ENCODE results near the gene PDCD11. TPM values are rescaled to one million over a fixed set of nuclear protein-coding genes. Genes with fewer than 3 reads are reported as not detected.
"Not testable (repeated sequence)": the region's sequence is repeated elsewhere in the genome, so short reads cannot be mapped to it uniquely, and the experiment has no call there.

Gene PDCD11
- total RNA-seq, 1 donor from 2014 or later = 11.2 TPM

- H3K4me1 ChIP-seq = peaks cover 7% of the 10 kb centered on the region
- H3K27me3 ChIP-seq (ENCODE audit: low read depth) = peaks cover 17% of the 10 kb centered on the region
- intact Hi-C loops (cut with micrococcal nuclease) = no loop called here
- no peak for TF ChIP-seq CTCF (IDR thresholded peaks at IDR 0.05; ENCODE audit: borderline replicate concordance)
- H3K36me3 ChIP-seq = no peaks in the 10 kb centered on the region
- H3K9me3 ChIP-seq (replicated peaks) = no peaks in the 10 kb centered on the region
- no peak overlapping the region for H3K4me3 ChIP-seq
- DNase-seq = no peak
- no peak overlapping the region for H3K27ac ChIP-seq (replicated peaks)
These were observed 82.2 kb downstream of the PDCD11 start for GRCh38 chr10:103478671-103479070.

GRCh38 chr10:103479135-103479534 lies 82.7 kb downstream of the PDCD11 start, which contains the start of gene CALHM3:
TSS of gene CALHM3 (minus strand) at chr10:103479240. CDS start at chr10:103479032, 208 bp downstream.
- H3K36me3 ChIP-seq = no peaks in the 10 kb centered on the region
- no peak within 1 kb of the TSS for H3K27ac ChIP-seq (replicated peaks)
- H3K27me3 ChIP-seq (ENCODE audit: low read depth) = peaks cover 17% of the 10 kb centered on the region
- H3K4me1 ChIP-seq = peaks cover 7% of the 10 kb centered on the region
- intact Hi-C loops (cut with micrococcal nuclease) = no loop called here
- no peak for DNase-seq
- TF ChIP-seq CTCF (IDR thresholded peaks at IDR 0.05; ENCODE audit: borderline replicate concordance) = no peak
- H3K9me3 ChIP-seq (replicated peaks) = no peaks in the 10 kb centered on the region
- H3K4me3 ChIP-seq = no peak within 1 kb of the TSS

- DNase-seq = no peak
- Histone ChIP-seq H3K27ac (replicated peaks) (no peak overlapping the region), H3K27me3 (ENCODE audit: low read depth) (peaks cover 17% of the 10 kb centered on the region), H3K4me1 (peaks cover 7% of the 10 kb centered on the region), H3K4me3 (no peak overlapping the region), H3K36me3 (no peaks in the 10 kb centered on the region), H3K9me3 (replicated peaks) (no peaks in the 10 kb centered on the region)
- intact Hi-C loops (cut with micrococcal nuclease) = no loop called here
- no peak for TF ChIP-seq CTCF (IDR thresholded peaks at IDR 0.05; ENCODE audit: borderline replicate concordance)
These were observed 84.1 kb downstream of the PDCD11 start for GRCh38 chr10:103480521-103480920.

GRCh38 chr10:103481974-103482531 lies 85.6 kb downstream of the PDCD11 start:
- peaks cover 7% of the 10 kb centered on the region for H3K27me3 ChIP-seq (ENCODE audit: low read depth)
- peaks cover 7% of the 10 kb centered on the region for H3K4me1 ChIP-seq
- H3K4me3 ChIP-seq = no peak overlapping the region
- no peak for DNase-seq
- peak; percentile 78 for TF ChIP-seq CTCF (IDR thresholded peaks at IDR 0.05; ENCODE audit: borderline replicate concordance)
- H3K36me3 ChIP-seq = no peaks in the 10 kb centered on the region
- H3K9me3 ChIP-seq (replicated peaks) = no peaks in the 10 kb centered on the region
- H3K27ac ChIP-seq (replicated peaks) = no peak overlapping the region
- intact Hi-C loops (cut with micrococcal nuclease) = no loop called here

GRCh38 chr10:103486635-103487409 lies 90.4 kb downstream of the PDCD11 start:
- H3K36me3 ChIP-seq; H3K4me3 ChIP-seq; H3K27me3 ChIP-seq (ENCODE audit: low read depth); DNase-seq; H3K9me3 ChIP-seq (replicated peaks); H3K4me1 ChIP-seq; intact Hi-C loops (cut with micrococcal nuclease); H3K27ac ChIP-seq (replicated peaks): not testable (repeated sequence)

GRCh38 chr10:103487410-103487708 lies 90.9 kb downstream of the PDCD11 start:
- no peak for TF ChIP-seq CTCF (IDR thresholded peaks at IDR 0.05; ENCODE audit: borderline replicate concordance)

More at GRCh38 chr10:103487410-103487708, 90.9 kb downstream of the PDCD11 start:
- no peak overlapping the region for H3K4me3 ChIP-seq
- DNase-seq = no peak
- H3K27me3 ChIP-seq (ENCODE audit: low read depth) = no peaks in the 10 kb centered on the region
- H3K4me1 ChIP-seq = peaks cover 6% of the 10 kb centered on the region
- H3K9me3 ChIP-seq (replicated peaks) = no peaks in the 10 kb centered on the region
- intact Hi-C loops (cut with micrococcal nuclease) = no loop called here
- H3K27ac ChIP-seq (replicated peaks) = no peak overlapping the region
- no peaks in the 10 kb centered on the region for H3K36me3 ChIP-seq
